ENCODE results near the gene OGDHL.
"Not testable (repeated sequence)": the region's sequence is repeated elsewhere in the genome, so short reads cannot be mapped to it uniquely, and the experiment has no call there.

The OGDHL gene

DNA sequence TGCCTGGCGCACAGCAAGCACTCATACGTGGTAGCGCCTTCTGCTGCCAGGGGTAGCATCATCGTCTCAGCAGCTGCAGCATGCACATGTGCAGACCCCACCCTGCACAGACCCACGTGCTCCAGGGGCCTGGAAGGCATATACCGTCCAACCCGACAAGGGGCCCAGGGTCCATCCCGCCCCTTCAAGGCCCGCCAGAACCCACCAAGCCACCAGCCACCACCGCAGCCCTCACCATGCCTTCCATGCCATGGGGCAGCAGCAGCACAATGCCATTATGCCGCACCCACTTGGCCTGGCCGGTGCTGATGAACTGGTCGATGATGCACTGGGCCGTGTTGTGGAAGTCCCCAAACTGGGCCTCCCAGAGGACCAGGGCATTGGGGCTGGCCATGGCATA is 22.7 kb downstream of the OGDHL start:
- no peak for DNase-seq (ENCODE audit: low read depth in 2 of 2)

DNA sequence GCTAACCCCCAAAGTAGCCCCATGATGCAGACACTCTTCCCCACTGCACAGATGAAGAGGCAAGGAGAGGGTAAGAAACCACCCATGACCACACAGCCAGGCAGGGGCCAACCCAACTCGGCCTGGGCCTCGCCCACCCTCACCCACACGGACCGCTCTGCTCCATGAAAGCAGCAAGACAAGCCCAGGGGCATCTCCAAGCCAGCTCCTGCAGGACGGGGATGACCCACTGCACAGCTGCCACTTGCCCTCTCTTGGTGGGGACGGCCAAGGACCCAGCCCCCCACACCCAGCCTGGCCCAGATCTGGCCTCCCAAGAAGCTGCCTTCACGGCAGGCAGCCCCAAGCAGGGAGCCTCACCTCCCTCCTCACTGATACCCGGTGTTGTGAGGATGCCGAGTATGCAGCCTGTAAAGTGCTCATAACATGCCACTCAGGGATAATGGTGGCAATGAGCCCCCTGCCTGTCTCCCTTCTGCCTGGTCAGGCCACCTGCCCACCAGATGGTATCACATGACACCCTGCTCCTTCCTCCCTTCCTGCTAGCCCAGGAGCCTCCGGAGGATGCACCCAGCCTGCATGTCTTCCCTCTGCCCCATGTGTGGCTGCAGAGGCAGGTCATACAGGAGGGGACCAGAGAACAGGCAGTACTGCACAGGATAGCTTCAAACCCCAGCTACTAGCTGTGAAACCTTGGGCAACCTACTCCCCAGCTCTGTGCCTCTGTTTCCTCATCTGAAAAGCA is 23.3 kb downstream of the OGDHL start:
- no peak for DNase-seq (ENCODE audit: low read depth in 2 of 2)

DNA sequence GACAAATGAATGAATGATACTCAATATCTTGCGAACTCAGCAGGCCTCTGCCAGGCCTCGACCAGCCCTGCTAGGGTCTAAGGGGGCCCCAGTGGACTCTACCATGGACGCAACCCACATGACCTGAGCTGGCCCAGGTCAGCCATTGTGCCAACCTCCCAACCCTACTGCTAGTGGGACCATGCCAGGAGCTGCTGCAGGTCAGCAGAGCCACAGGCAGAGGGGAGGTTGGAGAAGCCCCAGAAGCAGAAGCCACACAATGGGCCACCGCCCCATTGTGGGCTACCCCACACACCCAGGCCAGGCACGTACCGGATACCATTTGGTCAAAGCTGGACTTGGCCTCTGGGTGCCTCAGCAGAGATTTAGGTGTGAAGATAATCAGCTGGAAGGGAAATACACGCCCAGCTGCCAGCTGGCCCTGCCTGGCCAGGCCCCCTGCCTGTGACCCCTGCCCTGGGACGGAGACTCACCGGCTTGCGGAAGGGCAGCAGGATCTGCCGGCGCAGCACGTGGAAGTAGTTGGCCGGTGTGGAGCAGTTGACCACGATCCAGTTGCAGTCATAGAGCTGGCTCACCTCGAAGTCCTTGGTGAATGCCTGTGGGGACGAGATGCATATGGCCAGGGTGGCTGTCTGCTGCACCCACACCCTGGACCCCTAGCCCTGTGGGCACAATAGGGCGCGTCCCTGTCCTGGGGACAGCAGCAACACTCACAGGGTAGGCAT is 24.5 kb downstream of the OGDHL start:
- DNase-seq (ENCODE audit: low read depth in 2 of 2) = no peak

DNA sequence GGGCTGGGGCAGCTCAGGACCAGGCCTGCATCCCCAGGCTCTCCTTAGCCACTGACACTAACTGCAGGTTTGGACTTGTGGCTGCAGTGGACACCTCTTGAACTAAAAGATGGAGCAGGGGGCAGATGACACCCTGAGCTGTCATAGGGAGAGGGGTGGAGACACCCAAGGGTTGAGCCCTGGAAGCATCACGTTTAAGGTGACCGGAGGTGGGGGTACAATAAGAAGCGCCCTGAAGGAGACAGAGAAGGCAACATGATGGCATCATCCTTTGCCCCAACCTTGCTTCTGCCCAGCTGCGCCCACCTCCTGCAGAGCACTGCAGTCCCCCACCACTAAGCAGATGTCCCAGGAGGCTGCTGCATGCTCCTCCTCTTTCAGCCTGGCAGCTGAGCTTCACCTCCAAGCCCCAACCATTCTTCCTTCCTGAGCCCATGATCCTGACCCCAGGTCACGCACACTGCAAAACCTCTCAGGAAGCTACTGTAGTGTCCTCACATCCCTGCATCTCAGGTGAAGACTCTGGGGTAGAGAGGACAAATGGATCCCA is 25.5 kb downstream of the OGDHL start:
- DNase-seq (ENCODE audit: low read depth in 2 of 2) = no peak

DNA sequence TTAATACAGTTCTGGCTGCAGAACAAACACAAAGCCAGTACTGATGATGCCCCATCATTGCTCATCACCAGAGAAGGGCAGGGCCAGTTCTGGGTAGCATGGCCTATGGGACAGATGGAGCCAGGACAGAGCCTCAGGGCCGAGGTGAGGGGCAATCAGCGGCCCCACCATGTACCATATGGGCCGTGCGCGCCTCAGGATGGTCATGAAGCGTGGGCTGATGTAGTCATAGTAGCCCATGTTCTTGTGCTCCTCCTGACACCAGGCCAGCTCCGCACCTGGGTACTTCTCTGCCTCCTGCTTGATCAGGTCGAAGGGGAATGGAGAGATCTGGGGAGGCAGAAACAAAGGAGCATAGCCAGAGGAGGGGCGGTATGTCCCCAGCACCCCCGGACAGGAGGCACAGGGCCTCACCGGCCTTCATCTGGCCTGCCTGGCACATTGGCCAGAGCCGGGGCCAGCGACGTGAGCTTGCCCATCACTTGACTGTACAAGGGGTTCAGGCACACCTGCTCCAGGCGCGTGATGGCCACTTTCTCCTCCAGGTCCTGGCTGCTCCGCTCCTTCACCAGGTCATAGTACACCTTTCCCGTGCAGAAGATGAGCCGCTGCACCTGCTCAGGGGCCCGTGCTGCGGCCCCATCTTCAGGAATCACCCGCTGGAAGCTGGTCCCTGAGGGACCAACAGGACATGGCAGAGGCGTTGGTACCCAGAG is 26.1 kb downstream of the OGDHL start:
- no peak for DNase-seq (ENCODE audit: low read depth in 2 of 2)

DNA sequence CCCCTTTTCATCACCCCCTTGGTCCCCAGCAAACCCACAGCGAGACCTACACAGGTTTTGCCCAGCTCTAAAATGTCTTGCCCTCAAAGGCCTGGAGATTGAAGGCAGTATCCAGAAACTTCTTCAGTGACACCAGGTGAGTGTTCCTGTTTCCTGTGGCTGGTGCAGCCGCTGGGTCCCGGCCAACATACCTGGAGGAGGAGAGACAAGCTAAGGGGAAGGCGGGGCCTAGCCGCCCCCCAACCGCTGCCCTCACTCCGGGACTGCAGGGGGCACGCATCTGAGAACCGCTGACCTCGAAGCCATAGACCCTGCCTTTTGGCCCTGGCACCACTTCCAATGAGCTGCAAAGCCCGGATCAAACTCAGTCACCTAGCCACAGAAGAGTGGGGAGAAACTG is 27.0 kb downstream of the OGDHL start:
- DNase-seq (ENCODE audit: low read depth in 2 of 2) = no peak

DNA sequence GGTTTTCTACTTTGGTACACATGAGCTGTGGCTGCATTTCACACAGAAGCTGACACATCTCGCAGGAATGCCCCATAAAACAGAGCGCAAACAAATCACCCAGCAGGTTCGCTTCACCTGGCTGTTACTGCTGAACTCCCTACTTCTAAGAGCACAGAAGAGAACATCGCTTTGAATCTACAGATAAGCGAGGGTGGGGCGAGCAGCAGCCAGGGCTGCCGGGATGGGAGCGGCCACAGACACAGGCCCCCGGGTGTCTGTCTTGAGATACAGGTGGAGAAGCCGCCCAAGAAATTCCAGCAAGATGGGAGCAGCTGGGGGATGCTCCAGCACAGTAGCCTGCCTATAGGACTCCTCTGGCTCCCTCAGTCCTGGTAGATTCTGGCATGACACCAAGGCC is 27.4 kb downstream of the OGDHL start:
- DNase-seq (ENCODE audit: low read depth in 2 of 2) = no peak

DNA sequence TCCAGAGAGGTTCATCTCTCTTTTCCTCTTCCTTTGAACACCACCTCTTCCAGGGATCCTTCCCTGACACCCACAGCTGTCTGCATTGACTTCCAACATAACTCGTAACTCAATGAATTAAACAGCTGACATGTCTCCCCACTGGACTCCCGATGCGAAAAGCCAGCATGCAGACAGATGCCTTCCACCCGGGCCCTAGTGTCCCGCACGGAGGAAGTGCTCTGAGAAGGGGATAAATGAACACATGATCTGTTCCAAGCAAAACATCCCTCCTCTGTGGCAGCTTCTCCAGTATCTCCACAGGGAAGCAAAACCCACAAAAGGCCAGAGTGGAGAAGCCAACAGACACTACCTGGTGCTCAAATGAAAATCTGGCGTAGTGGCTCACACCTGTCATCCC is 28.3 kb downstream of the OGDHL start:
- no peak for DNase-seq (ENCODE audit: low read depth in 2 of 2)

DNA sequence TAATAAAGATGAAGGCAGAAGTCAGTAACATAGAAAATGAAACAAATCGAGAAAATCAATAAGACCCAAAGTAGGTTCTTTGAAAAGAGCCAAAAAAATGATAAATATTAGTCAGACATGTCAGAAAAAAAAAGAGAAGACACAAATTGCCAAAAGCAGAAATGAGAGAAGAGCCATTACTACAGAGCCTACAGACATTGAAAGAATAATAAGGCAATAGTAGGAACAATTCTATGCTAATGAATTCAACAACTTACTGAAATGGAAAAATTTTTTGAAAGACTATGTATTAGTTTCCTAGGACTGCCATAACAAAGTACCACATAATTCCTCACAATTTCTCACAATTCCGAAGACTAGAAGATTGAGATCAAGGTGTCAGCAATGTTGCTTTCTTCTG is 35.5 kb downstream of the OGDHL start:
- DNase-seq (ENCODE audit: low read depth in 2 of 2) = no peak

DNA sequence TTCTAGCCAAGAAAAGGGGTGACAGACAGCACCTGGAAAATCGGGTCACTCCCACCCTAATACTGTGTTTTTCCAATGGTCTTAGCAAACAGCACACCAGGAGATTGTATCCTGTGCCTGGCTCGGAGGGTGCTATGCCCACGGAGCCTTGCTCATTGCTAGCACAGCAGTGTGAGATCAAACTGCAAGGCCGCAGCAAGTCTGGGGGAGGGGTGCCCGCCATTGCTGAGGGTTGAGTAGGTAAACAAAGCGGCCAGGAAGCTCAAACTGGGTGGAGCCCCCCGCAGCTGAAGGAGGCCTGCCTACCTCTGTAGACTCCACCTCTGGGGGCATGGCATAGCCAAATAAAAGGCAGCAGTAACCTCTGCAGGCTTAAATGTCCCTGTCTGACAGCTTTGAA is 47.0 kb downstream of the OGDHL start:
- DNase-seq (ENCODE audit: low read depth in 2 of 2) = not testable (repeated sequence)

DNA sequence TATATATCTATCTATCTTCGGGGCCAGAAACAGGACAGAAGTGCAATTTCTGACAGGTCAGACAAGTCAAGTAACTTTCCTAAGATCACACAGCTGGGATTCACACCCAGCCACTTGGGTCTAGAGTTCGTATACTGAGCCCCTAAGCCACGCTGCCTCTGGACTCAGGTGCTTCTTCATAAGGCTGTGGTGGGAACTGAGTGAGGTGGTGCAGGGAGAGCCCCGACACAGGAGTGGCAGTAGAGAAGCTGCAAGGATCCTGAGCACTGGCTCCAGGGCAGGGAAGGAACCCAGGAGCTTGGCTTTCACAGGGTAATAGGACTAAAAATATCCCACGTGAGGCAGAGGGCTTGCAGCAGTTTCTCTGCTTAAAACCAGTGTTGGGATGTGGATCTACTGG is 48.9 kb downstream of the OGDHL start:
- no peak for DNase-seq (ENCODE audit: low read depth in 2 of 2)

DNA sequence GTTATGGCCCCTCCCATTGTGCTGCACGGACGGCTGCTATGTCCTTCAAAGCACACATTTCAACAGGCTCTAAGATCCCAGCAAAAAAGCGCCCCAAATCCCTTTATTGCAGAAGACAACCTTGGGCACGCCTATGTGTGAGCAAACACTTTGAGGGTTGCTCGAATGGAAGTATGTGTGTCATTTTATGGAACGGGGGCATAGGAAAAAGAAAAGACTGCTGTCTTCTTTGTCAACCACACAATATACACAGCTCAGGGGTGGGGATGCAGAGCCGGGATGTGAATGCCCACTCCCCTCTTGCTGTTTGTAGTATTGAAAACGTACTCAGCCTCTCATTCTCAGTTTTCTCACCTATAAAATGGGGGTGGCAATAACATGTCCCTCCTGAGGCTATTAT is 50.6 kb downstream of the OGDHL start:
- no peak for DNase-seq (ENCODE audit: low read depth in 2 of 2)

DNA sequence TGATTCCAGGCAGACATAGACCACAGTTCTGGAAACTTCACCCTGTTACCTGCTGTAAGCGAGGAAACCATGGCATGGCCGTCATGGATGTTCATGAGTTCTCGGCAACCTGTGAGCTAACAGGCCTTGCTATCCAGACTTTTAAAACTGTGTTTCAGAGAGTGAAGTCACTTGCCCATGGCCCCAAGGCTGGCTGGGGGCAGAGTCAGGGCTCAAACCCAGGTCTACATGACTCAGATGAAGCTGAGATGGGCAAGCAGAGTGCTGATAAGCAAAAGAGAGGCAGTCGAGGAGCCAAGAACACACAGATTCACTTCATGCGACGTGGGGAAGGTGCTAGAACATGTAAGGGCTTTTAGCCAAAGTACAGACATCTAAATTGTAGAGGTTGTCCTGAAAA is 51.2 kb downstream of the OGDHL start:
- no peak for DNase-seq (ENCODE audit: low read depth in 2 of 2)

DNA sequence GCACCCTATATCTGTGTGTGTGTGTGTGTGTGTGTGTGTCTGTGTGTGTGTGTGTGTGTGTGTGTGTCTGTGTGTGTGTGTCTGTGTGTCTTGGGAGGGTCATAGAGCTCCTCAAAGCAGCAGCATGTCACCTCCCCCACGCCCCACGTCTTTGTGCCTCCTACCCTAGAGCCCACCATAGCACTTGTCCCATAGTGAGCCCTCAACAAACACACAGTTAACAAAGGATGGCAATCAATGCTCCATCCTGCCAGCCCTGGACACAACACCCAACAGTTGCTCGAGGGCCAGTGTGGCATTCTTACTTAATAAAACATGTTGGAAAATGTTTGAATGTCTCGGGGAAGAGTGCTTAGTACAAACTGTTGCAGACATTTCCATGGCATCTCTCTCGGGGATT is 52.2 kb downstream of the OGDHL start:
- no peak for DNase-seq (ENCODE audit: low read depth in 2 of 2)

DNA sequence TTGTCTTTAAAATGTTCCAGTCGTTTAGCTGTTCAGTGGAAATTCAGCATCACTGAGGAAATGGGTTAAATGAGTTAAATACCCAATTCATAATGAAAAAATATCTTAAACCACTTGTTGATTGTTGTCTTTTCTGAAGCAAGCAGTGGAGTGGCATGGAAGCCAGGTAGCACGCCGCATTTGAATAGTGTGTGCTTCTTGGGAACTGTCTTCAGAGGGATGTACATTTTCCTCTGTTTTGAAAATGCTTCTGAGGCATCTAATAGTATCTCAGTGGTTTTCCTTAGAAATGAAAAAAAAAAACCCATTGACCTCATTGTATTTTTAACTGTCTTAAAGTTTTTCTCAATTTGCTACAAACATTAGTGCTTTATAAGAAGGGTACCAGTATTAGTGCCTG is 54.5 kb downstream of the OGDHL start:
- no peak for DNase-seq (ENCODE audit: low read depth in 2 of 2)

DNA sequence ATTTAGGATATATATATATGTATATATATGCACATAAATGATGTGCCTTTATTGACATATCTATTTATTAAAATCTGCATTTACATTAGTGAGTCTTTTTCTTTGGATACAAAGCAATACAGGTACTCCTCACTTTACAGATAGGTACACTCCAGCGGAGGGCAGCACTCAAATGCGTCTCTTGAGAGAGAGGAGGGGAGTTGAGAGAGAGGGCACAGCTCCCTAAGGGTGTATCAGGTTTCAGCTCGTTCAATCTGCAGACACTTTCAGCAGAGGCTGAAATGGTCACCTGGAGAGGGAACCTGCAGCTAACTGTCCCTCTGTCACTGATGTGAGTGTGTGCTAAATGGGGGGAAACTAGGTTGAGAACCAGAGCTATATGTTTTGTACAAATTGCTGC is 61.1 kb downstream of the OGDHL start:
- no peak for DNase-seq (ENCODE audit: low read depth in 2 of 2)

DNA sequence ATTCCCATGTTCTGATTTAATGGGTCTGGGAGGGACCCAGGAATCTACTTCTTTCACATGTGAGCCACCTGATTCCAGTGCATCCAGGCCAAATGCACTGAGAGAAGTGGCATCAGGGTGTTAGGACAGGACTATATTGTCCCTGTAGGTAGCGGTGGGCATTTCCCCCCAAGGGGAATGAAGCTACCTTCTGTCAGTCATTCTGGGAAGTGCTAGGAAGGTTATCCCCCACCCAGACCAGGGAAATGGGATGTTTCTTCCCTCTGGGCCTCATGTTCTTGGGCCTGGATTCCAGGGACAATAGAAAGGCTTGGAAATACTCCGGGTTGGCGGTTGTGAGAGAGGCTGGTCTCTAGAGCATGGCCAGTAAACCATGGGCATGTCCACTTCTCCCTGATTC is 61.9 kb downstream of the OGDHL start:
- DNase-seq (ENCODE audit: low read depth in 2 of 2) = no peak

DNA sequence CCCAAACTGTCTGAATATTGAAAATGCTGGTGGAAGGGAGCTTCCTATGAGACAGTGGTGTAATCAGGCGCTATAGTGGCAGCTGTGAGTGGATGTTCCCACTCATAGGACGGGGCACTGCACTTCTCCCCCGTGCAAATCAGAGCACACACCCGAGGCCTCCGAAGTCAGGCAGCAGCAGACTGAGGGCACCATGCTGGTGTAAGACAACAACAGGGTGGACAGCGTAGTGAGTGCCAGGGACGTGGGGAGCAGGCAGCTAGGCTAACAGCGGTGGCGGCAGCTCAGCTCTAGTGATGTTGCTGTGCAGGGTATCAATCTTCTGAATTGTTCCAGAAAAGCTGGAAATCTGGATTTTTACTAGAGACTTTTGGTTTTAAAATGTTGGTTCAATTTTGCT is 63.4 kb downstream of the OGDHL start:
- no peak for DNase-seq (ENCODE audit: low read depth in 2 of 2)

DNA sequence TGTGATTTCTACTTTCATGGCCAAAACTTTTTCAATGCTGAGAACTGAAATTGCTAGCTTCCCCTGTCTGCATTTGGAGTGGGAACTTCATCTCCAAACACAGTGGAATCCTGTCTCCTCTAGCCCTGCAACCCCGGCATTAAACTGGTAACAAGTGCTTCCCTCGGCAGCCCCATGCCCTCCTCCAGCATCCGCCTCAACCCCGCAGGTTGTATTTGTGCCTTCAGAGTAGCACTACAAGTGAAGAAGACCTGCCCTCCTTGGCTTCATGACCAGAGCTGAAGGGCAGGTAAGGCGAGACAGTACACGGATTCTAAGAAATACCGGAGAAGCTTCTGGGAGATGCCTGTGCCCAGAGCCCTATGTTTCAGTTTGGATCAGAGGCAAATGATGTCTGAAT is 65.8 kb downstream of the OGDHL start:
- no peak for DNase-seq (ENCODE audit: low read depth in 2 of 2)

DNA sequence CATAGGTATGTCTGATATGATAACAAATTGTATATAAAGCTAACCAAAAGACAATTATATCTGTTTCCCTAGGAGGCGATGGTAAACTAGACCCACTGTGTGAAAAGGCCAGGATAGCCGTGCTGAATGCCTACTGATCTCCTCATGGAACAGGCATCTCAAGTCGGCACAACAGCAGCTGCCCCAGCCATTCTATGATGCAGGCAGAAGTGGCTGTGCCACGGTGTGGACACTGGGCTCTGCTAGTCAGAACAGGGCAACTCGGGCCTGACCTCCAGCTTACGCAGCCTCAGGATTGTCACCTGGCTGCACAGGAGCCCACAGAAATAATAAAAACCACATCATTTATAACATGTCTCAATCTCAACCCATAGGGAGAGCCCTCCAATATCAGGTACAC is 67.7 kb downstream of the OGDHL start:
- DNase-seq (ENCODE audit: low read depth in 2 of 2) = no peak

DNA sequence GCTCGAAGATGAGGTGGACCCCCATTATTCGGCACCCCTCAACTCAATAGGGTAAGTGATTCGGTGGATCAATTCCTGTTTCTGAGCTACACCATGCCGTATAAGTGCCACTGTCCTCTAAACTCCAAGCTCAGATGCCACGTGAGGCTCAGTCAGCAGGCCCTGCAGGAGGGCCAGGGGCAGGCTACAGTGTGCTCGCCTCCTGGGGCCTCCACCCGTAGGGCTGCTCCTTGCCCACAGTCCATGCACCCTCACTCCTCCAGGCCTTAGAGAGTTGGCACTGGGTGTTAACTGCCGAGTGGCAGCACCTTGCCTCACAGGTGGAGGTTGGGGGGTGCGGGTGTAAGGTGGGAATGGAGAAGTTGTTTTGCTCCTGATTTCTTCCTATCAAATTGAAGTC is 70.5 kb downstream of the OGDHL start:
- no peak for DNase-seq (ENCODE audit: low read depth in 2 of 2)

DNA sequence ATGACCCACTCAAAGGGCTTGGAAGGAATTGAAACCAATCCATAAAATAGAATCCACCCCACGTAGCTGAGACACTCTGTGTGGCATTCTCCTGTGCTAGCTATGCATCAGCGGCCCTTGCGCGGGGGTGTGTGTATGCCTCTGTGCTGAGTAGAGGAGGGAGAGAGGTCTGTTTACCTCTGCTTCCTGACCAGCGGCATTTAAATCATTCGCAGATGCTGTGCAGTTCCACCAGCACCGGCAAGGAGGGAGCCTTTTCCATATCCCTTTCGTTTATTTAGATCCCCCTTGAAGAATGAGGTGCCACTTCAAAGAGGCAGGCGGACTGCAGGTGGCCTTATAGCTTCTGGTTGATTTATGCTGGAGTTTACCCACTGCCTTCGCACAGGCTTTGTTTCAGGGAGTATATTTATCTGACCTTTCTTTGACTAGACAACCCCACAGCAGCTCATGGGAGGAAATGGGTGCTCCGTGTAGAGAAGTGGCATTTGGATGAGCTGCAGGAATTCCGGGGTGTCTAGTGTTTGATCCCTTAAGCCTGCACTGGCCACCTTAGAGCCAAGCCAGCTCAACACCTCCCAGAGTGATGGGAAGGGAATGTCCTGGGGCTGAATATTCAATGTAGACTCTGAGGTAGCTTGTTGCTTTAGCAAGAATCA is 71.3 kb downstream of the OGDHL start:
- DNase-seq (ENCODE audit: low read depth in 2 of 2) = no peak

All from stimulated activated CD8-positive, alpha-beta memory T cell treated with anti-CD3 and anti-CD28 coated beads, Interleukin-2, amount 100 ng/mL, for 48 hours (primary cell).